ENCODE data around the gene TBC1D20.

TBC1D20 gene

GRCh38 chr20:421685-422250 is 40.6 kb downstream of the TBC1D20 start:
- no peak for DNase-seq (ENCODE audit: low read depth, low spot score)
- peak overlapping the region; percentile 18 for H3K27ac ChIP-seq

GRCh38 chr20:420721-421574 is 41.4 kb downstream of the TBC1D20 start:
- DNase-seq (ENCODE audit: low read depth, low spot score) = no peak
- peak overlapping the region; percentile 18 for H3K27ac ChIP-seq

GRCh38 chr20:420166-420620 is 42.1 kb downstream of the TBC1D20 start:
- no peak for DNase-seq (ENCODE audit: low read depth, low spot score)
- H3K27ac ChIP-seq = no peak overlapping the region

- no peak overlapping the region for H3K27ac ChIP-seq
- peak; percentile 5 for DNase-seq (ENCODE audit: low read depth, low spot score)
Observed at GRCh38 chr20:419556-420165, 42.7 kb downstream of the TBC1D20 start.

- no peak for DNase-seq (ENCODE audit: low read depth, low spot score)
- H3K27ac ChIP-seq = no peak overlapping the region
Observed at GRCh38 chr20:418858-419365, 43.4 kb downstream of the TBC1D20 start.

- no peak overlapping the region for H3K27ac ChIP-seq
- DNase-seq (ENCODE audit: low read depth, low spot score) = no peak
Observed at GRCh38 chr20:417801-418342, 44.5 kb downstream of the TBC1D20 start.

GRCh38 chr20:416950-417800 is 45.2 kb downstream of the TBC1D20 start:
- peak overlapping the region; percentile 34 for H3K27ac ChIP-seq
- no peak for DNase-seq (ENCODE audit: low read depth, low spot score)

- no peak for DNase-seq (ENCODE audit: low read depth, low spot score)
- H3K27ac ChIP-seq = peak overlapping the region; percentile 34
Observed at GRCh38 chr20:415820-416322, 46.5 kb downstream of the TBC1D20 start.

- DNase-seq (ENCODE audit: low read depth, low spot score) = no peak
- H3K27ac ChIP-seq = peak overlapping the region; percentile 100
Observed at GRCh38 chr20:414161-414560, 48.2 kb downstream of the TBC1D20 start.

- DNase-seq (ENCODE audit: low read depth, low spot score) = no peak
- peak overlapping the region; percentile 100 for H3K27ac ChIP-seq
Observed at GRCh38 chr20:412081-412480, 50.3 kb downstream of the TBC1D20 start.

GRCh38 chr20:409697-410559 is 52.4 kb downstream of the TBC1D20 start:
- DNase-seq (ENCODE audit: low read depth, low spot score) = no peak
- H3K27ac ChIP-seq = peak overlapping the region; percentile 100

- H3K27ac ChIP-seq = peak overlapping the region; percentile 100
- DNase-seq (ENCODE audit: low read depth, low spot score) = no peak
Observed at GRCh38 chr20:408843-409696, 53.3 kb downstream of the TBC1D20 start.

GRCh38 chr20:407953-408842 is 54.1 kb downstream of the TBC1D20 start, which contains the start of gene RBCK1:
RBCK1 (plus strand) TSS chr20:408299; CDS start chr20:408758, 459 bp downstream.
- H3K27ac ChIP-seq = peak within 1 kb of the TSS; percentile 100
- peak; percentile 6 for DNase-seq (ENCODE audit: low read depth, low spot score)

GRCh38 chr20:407133-407952 is 55.0 kb downstream of the TBC1D20 start:
- peak overlapping the region; percentile 100 for H3K27ac ChIP-seq
- peak; percentile 27 for DNase-seq (ENCODE audit: low read depth, low spot score)

GRCh38 chr20:406200-407132 is 55.9 kb downstream of the TBC1D20 start:
- H3K27ac ChIP-seq = peak overlapping the region; percentile 100

More at GRCh38 chr20:406200-407132, 55.9 kb downstream of the TBC1D20 start:
- no peak for DNase-seq (ENCODE audit: low read depth, low spot score)

Data from epithelial cell of prostate (primary cell).